Body of pancreas (tissue), 4 donors: ENCODE results near the gene KLHL25. TPM values are rescaled to one million over a fixed set of nuclear protein-coding genes. Genes with fewer than 3 reads are reported as not detected.

ENCODE experiments used
- ATAC-seq: fragments of 150-250 bp; one replicate; pipeline ENCODE4 v1.9.1; 2016
- DNase-seq, 4 donors: peaks; one replicate each; pipeline ENCODE4 v3.0.0-alpha.2; 2019
- H3K27ac ChIP-seq, 4 donors: fragments of 200-600 bp; sonication (generic); 1 replicate in 3 of 4; 2 replicates in 1 of 4; pipeline versions ENCODE4 v1.5.1 to v1.6.1; 2016 to 2019; ENCODE audit warnings: mild to moderate bottlenecking in 1 of 4, mixed read lengths in 1 of 4, moderate library complexity in 1 of 4
- H3K27me3 ChIP-seq, 2 donors: fragments of 200-600 bp; sonication (generic); one replicate each; pipeline ENCODE4 v1.6.0; 2016; ENCODE audit warnings: mild to moderate bottlenecking in 1 of 2
- H3K36me3 ChIP-seq, 2 donors: fragments of 200-600 bp; sonication (generic); replicated peaks in 1 of 2; 2 replicates each; pipeline ENCODE4 v1.5.1; 2016; ENCODE audit warnings: low read depth in 2 of 2; ENCODE audit not compliant: insufficient read depth in 1 of 2
- H3K4me1 ChIP-seq: fragments of 200-600 bp; sonication (generic); one replicate; pipeline ENCODE4 v1.6.0; 2016
- H3K4me3 ChIP-seq, 2 donors: fragments of 200-600 bp; sonication (generic); 1 replicate in 1 of 2; 2 replicates in 1 of 2; pipeline ENCODE4 v1.5.1; 2016 to 2019
- H3K9me3 ChIP-seq, 3 donors: fragments of 200-600 bp; sonication (generic); 1 replicate in 2 of 3; 2 replicates in 1 of 3; pipeline ENCODE4 v1.5.1; 2016
- POLR2A ChIP-seq, 3 donors: fragments of 450-650 bp; IDR thresholded peaks; one replicate each; pipeline ENCODE4 v1.6.1; 2016; ENCODE audit warnings: antibody characterized with exemption in 3 of 3, mild to moderate bottlenecking in 2 of 3
- WGBS, 2 donors: methylation state at CpG; one replicate each; pipeline ENCODE4 v1.1.5; 2017; 5-methylcytosine and 5-hydroxymethylcytosine counted together
- intact Hi-C: fragments of 100-400 bp; cut with DNase I; formaldehyde crosslinking; loops from one replicate; pipeline ENCODE4 v1.15.1; 2023
- total RNA-seq, 2 donors: library from RNA; depleted of rRNA; stranded (reverse); fragments of >200 nt; gene quantifications; one replicate each; pipeline ENCODE4 v1.1.0, GENCODE V29; 2016
- TF ChIP-seq, protein P1 (sequence below), 7 experiments: fragments of 450-650 bp in 4 of 7; fragments of 200-600 bp in 3 of 7; sonication (generic) in 3 of 7; IDR thresholded peaks; one replicate each; pipeline ENCODE4 v1.5.1; 2016 to 2019; ENCODE audit warnings: antibody characterized with exemption in 7 of 7

KLHL25 gene
- total RNA-seq, 2 donors from 2014 or later: 1.3 to 7.6 TPM

DNA sequence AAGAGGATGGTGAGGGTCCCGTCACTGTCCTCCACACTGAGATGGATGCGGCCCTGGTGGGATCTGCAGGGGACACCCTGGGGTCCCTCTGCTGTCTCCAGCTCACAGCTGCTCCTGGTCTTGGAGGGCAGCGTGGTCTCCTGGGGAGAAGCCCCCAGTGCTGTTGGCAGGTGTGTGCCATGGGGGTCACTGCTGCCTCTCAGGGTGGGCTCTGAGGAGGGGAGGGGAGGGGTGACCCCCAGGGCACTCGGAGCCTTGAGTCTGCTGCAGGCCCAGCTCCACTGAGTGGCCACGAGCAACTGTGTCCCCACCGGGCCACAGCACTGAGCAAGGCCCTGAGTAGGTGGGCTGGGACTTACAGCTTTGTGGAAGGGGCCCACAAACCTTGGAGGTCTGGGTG is 34.7 kb downstream of the KLHL25 start:
- TF ChIP-seq POLR2A (IDR thresholded peaks at IDR 0.05): no peak
- TF ChIP-seq, protein P1, sequence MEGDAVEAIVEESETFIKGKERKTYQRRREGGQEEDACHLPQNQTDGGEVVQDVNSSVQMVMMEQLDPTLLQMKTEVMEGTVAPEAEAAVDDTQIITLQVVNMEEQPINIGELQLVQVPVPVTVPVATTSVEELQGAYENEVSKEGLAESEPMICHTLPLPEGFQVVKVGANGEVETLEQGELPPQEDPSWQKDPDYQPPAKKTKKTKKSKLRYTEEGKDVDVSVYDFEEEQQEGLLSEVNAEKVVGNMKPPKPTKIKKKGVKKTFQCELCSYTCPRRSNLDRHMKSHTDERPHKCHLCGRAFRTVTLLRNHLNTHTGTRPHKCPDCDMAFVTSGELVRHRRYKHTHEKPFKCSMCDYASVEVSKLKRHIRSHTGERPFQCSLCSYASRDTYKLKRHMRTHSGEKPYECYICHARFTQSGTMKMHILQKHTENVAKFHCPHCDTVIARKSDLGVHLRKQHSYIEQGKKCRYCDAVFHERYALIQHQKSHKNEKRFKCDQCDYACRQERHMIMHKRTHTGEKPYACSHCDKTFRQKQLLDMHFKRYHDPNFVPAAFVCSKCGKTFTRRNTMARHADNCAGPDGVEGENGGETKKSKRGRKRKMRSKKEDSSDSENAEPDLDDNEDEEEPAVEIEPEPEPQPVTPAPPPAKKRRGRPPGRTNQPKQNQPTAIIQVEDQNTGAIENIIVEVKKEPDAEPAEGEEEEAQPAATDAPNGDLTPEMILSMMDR (IDR thresholded peaks at IDR 0.05): no peak
- no peak overlapping the region for H3K4me3 ChIP-seq
- peaks cover 32% of the 10 kb centered on the region for H3K4me1 ChIP-seq
- no peak overlapping the region for H3K27ac ChIP-seq
- no peaks in the 10 kb centered on the region for H3K36me3 ChIP-seq
- no peaks in the 10 kb centered on the region for H3K9me3 ChIP-seq
- no peaks in the 10 kb centered on the region for H3K27me3 ChIP-seq
- no peak for ATAC-seq
- intact Hi-C loops: no loop called here
- 89 to 97% methylated on average over 3 to 6 of the region's 6 CpGs for WGBS, 2 donors
- DNase-seq: no peak

DNA sequence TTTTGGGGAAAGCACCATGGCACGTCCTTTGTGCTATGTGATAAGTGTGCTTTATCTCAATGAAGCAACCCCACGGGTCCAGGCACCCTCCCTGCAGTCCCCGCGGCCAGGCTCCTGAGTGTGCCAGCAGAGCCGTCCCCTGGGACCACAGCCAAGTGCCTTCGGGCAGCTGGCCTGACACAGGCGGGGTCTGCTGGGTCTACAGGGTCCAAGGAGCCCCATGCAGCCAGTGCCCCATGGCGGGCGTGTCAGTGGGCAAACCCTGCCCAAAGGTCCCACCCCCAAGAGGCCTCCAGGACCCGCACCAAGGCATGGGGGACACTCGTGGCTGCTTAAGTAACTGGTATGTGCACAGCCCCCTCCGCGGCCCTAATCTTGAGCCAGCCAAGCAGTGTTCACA is 35.3 kb downstream of the KLHL25 start:
- H3K27me3 ChIP-seq: no peaks in the 10 kb centered on the region
- no peak for ATAC-seq
- no peak overlapping the region for H3K4me3 ChIP-seq
- 14 to 57% methylated on average over 2 to 13 of the region's 13 CpGs for WGBS, 2 donors
- no peak for TF ChIP-seq POLR2A (IDR thresholded peaks at IDR 0.05)
- TF ChIP-seq, protein P1 (IDR thresholded peaks at IDR 0.05): no peak
- peaks cover 29% of the 10 kb centered on the region for H3K4me1 ChIP-seq
- no peak overlapping the region for H3K27ac ChIP-seq
- H3K36me3 ChIP-seq: no peaks in the 10 kb centered on the region
- DNase-seq: no peak
- no peaks in the 10 kb centered on the region for H3K9me3 ChIP-seq
- intact Hi-C loops: no loop called here

DNA sequence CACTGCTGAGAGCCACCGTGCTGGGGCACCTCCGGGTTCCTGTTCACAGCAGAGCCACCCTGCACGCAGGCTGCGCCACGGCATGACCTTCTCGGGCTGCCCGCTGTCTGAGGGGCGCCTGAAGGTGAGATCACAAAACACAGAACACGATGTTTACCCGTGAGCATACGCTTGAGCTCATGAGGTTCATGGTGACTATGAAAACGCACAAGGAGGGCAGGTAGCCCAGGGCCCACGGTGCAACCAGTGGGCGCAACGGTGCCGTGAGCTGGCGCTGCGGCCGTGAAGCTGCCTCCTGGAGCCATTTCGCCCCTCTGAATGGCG is 36.1 kb downstream of the KLHL25 start:
- Histone ChIP-seq H3K4me1 (peaks cover 29% of the 10 kb centered on the region), H3K36me3 (no peaks in the 10 kb centered on the region), H3K4me3 (no peak overlapping the region), H3K9me3 (no peaks in the 10 kb centered on the region), H3K27me3 (no peaks in the 10 kb centered on the region), H3K27ac (no peak overlapping the region)
- WGBS, 2 donors: 94 to 95% methylated on average over 21 of the region's 21 CpGs
- DNase-seq: no peak
- ATAC-seq: no peak
- intact Hi-C loops: no loop called here
- TF ChIP-seq, protein P1 (IDR thresholded peaks at IDR 0.05): no peak
- TF ChIP-seq POLR2A (IDR thresholded peaks at IDR 0.05): no peak

DNA sequence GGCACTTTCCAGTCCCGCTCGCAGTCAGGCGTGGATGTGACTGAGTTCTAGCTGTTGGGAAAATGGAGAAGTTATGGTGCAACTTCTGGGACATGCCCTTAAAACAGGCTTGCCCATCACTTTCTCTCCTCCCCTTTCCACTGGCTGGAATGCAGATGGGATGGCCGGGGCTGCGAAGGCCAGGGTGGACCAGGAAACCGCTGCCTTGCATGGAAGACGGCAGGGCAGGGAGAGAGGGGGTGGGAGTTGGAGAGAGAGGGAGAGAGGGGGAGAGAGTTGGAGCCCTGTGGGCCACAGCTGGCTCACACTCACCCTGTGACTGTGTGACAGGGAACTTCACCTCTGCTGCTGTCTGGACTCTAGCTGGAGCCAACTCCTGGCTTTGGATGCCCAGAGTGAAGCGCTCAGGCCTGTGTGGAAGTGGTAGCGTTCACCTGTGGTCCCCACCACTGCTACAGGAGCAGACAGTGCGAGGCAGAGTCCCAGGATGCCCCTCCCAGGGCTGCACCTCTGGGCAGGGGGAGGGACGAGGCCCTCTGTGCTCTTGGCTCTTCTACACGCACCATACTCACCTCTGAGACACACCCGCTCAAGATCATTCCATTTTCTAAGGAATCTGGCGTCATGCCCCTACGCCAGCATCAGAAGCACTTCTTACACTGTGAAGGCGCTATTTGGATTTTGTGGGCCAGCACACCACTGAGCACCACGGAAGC is 36.6 kb downstream of the KLHL25 start:
- Histone ChIP-seq H3K4me3 (no peak overlapping the region), H3K4me1 (peaks cover 29% of the 10 kb centered on the region), H3K9me3 (no peaks in the 10 kb centered on the region), H3K27ac (no peak overlapping the region), H3K27me3 (no peaks in the 10 kb centered on the region), H3K36me3 (no peaks in the 10 kb centered on the region)
- TF ChIP-seq POLR2A (IDR thresholded peaks at IDR 0.05): no peak
- TF ChIP-seq, protein P1 (IDR thresholded peaks at IDR 0.05): no peak
- 95 to 96% methylated on average over 14 to 17 of the region's 17 CpGs for whole genome bisulfite sequencing, 2 donors
- intact Hi-C loops: no loop called here
- ATAC-seq: no peak
- peak in 1 of 4 donors; percentile 2 for DNase-seq
